Fibroblast of lung (primary cell): ENCODE results near the gene PLSCR2. TPM values are rescaled to one million over a fixed set of nuclear protein-coding genes. Genes with fewer than 3 reads are reported as not detected.

ENCODE experiments used
- DNase-seq, 2 donors: peaks; one replicate each; pipeline versions ENCODE4 v3.0.0 to v3.0.0-alpha.2; 2010; ENCODE audit warnings: low read depth in 2 of 2
- H2AFZ ChIP-seq: 2 replicates; pipeline ENCODE4 v1.5.1; 2012; ENCODE audit warnings: low read length, control low read depth, inconsistent platforms
- H3K27ac ChIP-seq: 2 replicates; pipeline ENCODE4 v1.5.1; 2011; ENCODE audit warnings: low read length, control low read depth; ENCODE audit not compliant: insufficient read depth
- H3K27me3 ChIP-seq: 2 replicates; pipeline ENCODE4 v1.5.1; 2011; ENCODE audit warnings: mild to moderate bottlenecking, low read length; ENCODE audit not compliant: control insufficient read depth, insufficient read depth
- H3K36me3 ChIP-seq: 2 replicates; pipeline ENCODE4 v1.5.1; 2011; ENCODE audit warnings: low read length; ENCODE audit not compliant: control insufficient read depth, insufficient read depth
- H3K4me1 ChIP-seq: 2 replicates; pipeline ENCODE4 v1.5.1; 2011; ENCODE audit warnings: low read length; ENCODE audit not compliant: control insufficient read depth, insufficient read depth; ENCODE audit errors: extremely low read depth
- H3K4me2 ChIP-seq: 2 replicates; pipeline ENCODE4 v1.5.1; 2011; ENCODE audit warnings: low read length, control low read depth; ENCODE audit not compliant: insufficient read depth; ENCODE audit errors: extremely low read depth
- H3K4me3 ChIP-seq, 4 experiments: fragments of 200-600 bp in 1 of 4; sonication (generic) in 1 of 4; replicated peaks in 1 of 4; 2 replicates each; pipeline ENCODE4 v1.5.1; 2011 to 2016; ENCODE audit warnings: low read length in 4 of 4, low read depth in 3 of 4, mild to moderate bottlenecking in 3 of 4, control low read depth in 2 of 4, inconsistent platforms in 1 of 4, mixed read lengths in 1 of 4; ENCODE audit not compliant: insufficient read depth in 1 of 4; ENCODE audit errors: control extremely low read depth in 1 of 4
- H3K79me2 ChIP-seq: 2 replicates; pipeline ENCODE4 v1.5.1; 2012; ENCODE audit warnings: mild to moderate bottlenecking, low read length, inconsistent platforms; ENCODE audit not compliant: control insufficient read depth, insufficient read depth
- H3K9ac ChIP-seq: 2 replicates; pipeline ENCODE4 v1.5.1; 2011; ENCODE audit warnings: mild to moderate bottlenecking, low read length, control low read depth; ENCODE audit not compliant: insufficient read depth
- H3K9me3 ChIP-seq: 2 replicates; pipeline ENCODE4 v1.5.1; 2012; ENCODE audit warnings: low read depth, low read length; ENCODE audit not compliant: control insufficient read depth, insufficient read depth
- H4K20me1 ChIP-seq: 2 replicates; pipeline ENCODE4 v1.5.1; 2011; ENCODE audit warnings: low read length; ENCODE audit not compliant: control insufficient read depth, insufficient read depth; ENCODE audit errors: extremely low read depth
- EZH2 ChIP-seq: IDR thresholded peaks from 2 replicates; pipeline ENCODE4 v1.5.1; 2012; ENCODE audit warnings: low read length, control low read depth, mild to moderate bottlenecking; ENCODE audit errors: missing control alignments
- polyA plus RNA-seq, 2 donors: library from polyadenylated mRNA; depleted of rRNA in 1 of 2; stranded (reverse) in 1 of 2; unstranded in 1 of 2; fragments of >200 nt; gene quantifications; 2 replicates each; pipeline ENCODE4 v1.2.1, GENCODE V29; 2011 to 2012; ENCODE audit warnings: missing spikeins in 1 of 2
- total RNA-seq: library from RNA; depleted of rRNA; stranded (reverse); fragments of >200 nt; gene quantifications from 2 replicates; pipeline ENCODE4 v1.2.1, GENCODE V29; 2014
- TF ChIP-seq, protein P1 (sequence below), 2 donors: IDR thresholded peaks in 1 of 2; conservative IDR thresholded peaks in 1 of 2; 1 replicate in 1 of 2; 2 replicates in 1 of 2; pipeline ENCODE4 v1.5.1; 2011 to 2012; ENCODE audit warnings: low read length in 2 of 2, control low read depth in 1 of 2, inconsistent platforms in 1 of 2, low read depth in 1 of 2, mild to moderate bottlenecking in 1 of 2

The PLSCR2 gene
- total and polyA plus RNA-seq, 2 donors (not counting 1 experiment from before 2014, with no cell fraction given): 0.17 TPM; not detected in 1

DNA sequence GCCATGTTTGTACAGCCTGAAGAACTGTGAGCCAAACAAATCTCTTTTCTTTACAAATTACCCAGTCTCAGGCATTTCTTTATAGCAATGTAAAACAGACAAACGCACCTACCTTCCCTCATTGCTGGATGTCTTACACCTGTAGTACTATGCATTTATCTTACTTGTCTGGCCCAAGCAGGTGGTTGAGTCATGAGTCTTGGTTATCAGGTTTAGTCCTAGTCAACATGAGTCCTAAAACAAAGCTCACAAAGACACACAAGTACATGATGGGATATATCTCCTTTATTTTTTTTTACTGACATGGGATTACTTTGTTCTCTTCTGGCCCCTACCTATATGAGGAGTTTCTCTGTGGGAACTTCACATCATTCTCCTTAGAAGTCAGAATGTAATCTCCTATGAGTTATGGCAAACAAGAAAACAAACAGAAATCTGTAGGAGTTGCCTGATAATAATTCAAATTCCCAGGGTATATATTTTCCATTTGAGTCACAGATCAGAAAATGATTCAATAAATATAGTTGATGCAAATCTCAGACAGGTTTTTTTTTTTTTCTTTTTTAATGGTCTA is 33.6 kb upstream of the PLSCR2 start:
- Histone ChIP-seq H2AFZ (no peak overlapping the region), H3K9ac (no peak overlapping the region), H4K20me1 (no peaks in the 10 kb centered on the region), H3K9me3 (no peaks in the 10 kb centered on the region), H3K79me2 (no peaks in the 10 kb centered on the region), H3K27me3 (no peaks in the 10 kb centered on the region), H3K4me1 (peaks cover 12% of the 10 kb centered on the region), H3K4me2 (no peak overlapping the region), H3K27ac (no peak overlapping the region), H3K36me3 (no peaks in the 10 kb centered on the region), H3K4me3 (no peak overlapping the region)
- peak in 1 of 2 donors; percentile 32 for DNase-seq
- TF ChIP-seq, protein P1, sequence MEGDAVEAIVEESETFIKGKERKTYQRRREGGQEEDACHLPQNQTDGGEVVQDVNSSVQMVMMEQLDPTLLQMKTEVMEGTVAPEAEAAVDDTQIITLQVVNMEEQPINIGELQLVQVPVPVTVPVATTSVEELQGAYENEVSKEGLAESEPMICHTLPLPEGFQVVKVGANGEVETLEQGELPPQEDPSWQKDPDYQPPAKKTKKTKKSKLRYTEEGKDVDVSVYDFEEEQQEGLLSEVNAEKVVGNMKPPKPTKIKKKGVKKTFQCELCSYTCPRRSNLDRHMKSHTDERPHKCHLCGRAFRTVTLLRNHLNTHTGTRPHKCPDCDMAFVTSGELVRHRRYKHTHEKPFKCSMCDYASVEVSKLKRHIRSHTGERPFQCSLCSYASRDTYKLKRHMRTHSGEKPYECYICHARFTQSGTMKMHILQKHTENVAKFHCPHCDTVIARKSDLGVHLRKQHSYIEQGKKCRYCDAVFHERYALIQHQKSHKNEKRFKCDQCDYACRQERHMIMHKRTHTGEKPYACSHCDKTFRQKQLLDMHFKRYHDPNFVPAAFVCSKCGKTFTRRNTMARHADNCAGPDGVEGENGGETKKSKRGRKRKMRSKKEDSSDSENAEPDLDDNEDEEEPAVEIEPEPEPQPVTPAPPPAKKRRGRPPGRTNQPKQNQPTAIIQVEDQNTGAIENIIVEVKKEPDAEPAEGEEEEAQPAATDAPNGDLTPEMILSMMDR (conservative IDR thresholded peaks at IDR 0.05 in 1 of 2, IDR thresholded peaks at IDR 0.05 in 1 of 2; ENCODE audit: low read depth in 1 of 2, low read length in 2 of 2): no peak
- no peak for TF ChIP-seq EZH2

DNA sequence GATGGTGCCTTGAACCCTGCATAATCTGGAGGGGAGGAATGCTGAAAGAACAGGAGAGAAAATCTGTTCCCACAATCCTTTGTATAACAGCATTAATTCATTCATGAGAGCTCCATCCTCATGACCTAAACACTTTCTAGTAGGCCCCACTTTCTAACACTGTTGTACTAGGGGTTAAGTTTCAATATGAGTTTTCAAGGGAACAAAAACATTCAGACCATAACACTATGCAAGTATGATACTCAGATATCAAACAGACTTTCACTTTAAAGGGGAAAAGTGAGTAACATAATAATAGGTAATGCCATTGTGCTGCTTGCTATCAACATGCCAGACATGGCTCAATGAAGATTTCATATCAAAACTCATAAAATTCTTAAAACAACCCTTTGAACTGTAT is 32.4 kb upstream of the PLSCR2 start:
- Histone ChIP-seq H3K4me3 (no peak overlapping the region), H3K27ac (no peak overlapping the region)

DNA sequence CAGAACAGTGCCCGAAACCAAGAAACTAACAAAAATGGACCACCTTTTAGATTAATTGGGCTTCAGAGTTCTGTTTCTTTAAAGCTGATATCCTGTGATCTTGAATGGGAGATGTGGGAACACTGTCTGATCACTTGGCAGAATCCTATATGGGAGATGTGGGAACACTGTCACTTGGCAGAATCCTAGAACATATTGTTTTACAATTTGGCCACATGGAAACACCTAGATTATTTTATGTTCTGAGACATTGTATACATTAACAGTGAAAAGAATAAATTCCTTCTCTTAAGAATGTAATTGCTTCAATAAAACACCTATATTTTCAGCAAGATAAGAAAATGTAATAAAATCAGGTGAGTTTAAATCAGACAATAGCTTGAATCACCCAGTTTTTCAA is 30.3 kb upstream of the PLSCR2 start:
- H4K20me1 ChIP-seq: no peaks in the 10 kb centered on the region
- H3K9ac ChIP-seq: no peak overlapping the region
- no peaks in the 10 kb centered on the region for H3K9me3 ChIP-seq
- H3K4me1 ChIP-seq: peaks cover 4% of the 10 kb centered on the region
- no peak overlapping the region for H2AFZ ChIP-seq
- DNase-seq: no peak
- no peak overlapping the region for H3K27ac ChIP-seq
- no peak overlapping the region for H3K4me3 ChIP-seq
- H3K27me3 ChIP-seq: no peaks in the 10 kb centered on the region
- no peak overlapping the region for H3K4me2 ChIP-seq
- TF ChIP-seq, protein P1 (conservative IDR thresholded peaks at IDR 0.05 in 1 of 2, IDR thresholded peaks at IDR 0.05 in 1 of 2; ENCODE audit: low read depth in 1 of 2, low read length in 2 of 2): no peak
- TF ChIP-seq EZH2: no peak
- H3K79me2 ChIP-seq: no peaks in the 10 kb centered on the region
- H3K36me3 ChIP-seq: no peaks in the 10 kb centered on the region

More for the DNA sequence above, 32.4 kb upstream of the PLSCR2 start:
- DNase-seq: no peak
- Histone ChIP-seq H3K79me2 (no peaks in the 10 kb centered on the region), H3K27me3 (no peaks in the 10 kb centered on the region), H4K20me1 (no peaks in the 10 kb centered on the region), H3K9me3 (no peaks in the 10 kb centered on the region), H3K4me2 (no peak overlapping the region), H3K36me3 (no peaks in the 10 kb centered on the region), H2AFZ (no peak overlapping the region), H3K4me1 (peaks cover 10% of the 10 kb centered on the region), H3K9ac (no peak overlapping the region)
- TF ChIP-seq EZH2: no peak
